GM12892 (cell line): ENCODE measurements around the gene DCAKD.

Experiments used
- POLR2A ChIP-seq: IDR thresholded peaks from 2 replicates; pipeline ENCODE4 v1.6.1; 2011; ENCODE audit warnings: low read depth, low read length, control low read depth
- POLR2AphosphoS5 ChIP-seq: IDR thresholded peaks from 2 replicates; pipeline ENCODE4 v1.6.1; 2011; ENCODE audit warnings: low read depth, low read length, control low read depth

DNA sequence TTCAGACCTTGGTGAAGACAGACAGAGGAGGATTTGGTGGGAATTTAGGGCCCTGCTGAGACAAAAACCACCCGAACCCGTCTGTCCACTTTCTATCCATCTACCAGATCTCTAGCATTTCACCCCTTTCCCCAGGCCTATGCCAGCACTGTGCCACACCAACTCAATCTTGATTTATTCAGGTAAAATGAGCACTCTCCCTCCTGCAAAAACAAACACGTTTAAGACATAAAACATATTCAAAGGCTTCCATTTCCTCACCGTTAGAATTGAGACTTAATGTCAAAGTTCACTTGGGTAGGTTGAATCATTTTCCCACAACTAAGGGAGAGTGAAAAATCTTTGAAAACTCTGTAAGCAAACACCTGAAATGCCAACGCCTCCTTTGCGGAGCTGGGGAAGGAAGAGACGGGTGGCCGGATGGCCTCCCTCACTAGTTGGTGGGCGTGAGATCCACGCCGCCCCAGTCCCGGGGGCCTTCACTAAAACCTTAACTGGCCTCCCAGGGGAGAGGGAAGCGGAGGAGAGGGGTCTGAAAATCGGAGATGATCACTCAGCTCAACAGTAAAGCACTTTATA, 862 bp downstream of the DCAKD start:
- TF ChIP-seq POLR2AphosphoS5 (no peak), POLR2A (no peak)
